ENCODE results near the gene PSME2. TPM values are rescaled to one million over a fixed set of nuclear protein-coding genes. Genes with fewer than 3 reads are reported as not detected.

Gene PSME2
- total and polyA plus RNA-seq, 2 of the 13 experiments (the other 11 are each of a cell fraction or from before 2014, with no cell fraction given): 332 to 716 TPM

GRCh38 chr14:24093901-24094840 is 52.2 kb downstream of the PSME2 start, which contains the start of gene PCK2 (continued):
- TF ChIP-seq ZBTB43 (CRISPR knock-in tag; conservative IDR thresholded peaks at IDR 0.05): peak; percentile 94
- peak; percentile 75 for TF ChIP-seq PPARG (CRISPR knock-in tag; conservative IDR thresholded peaks at IDR 0.05)
- TF ChIP-seq ZMAT5 (CRISPR knock-in tag; IDR thresholded peaks at IDR 0.05; ENCODE audit: borderline replicate concordance, low read depth): no peak
- TF ChIP-seq ZSCAN9 (CRISPR knock-in tag; IDR thresholded peaks at IDR 0.05; ENCODE audit: borderline replicate concordance): peak; percentile 97
- TF ChIP-seq ETS1 (CRISPR knock-in tag; IDR thresholded peaks at IDR 0.05): peak; percentile 99
- peak; percentile 97 for TF ChIP-seq KLF12 (CRISPR knock-in tag; IDR thresholded peaks at IDR 0.05; ENCODE audit: borderline replicate concordance)
- peak; percentile 82 for TF ChIP-seq TEAD3 (CRISPR knock-in tag; optimal IDR thresholded peaks at IDR 0.05; ENCODE audit: borderline replicate concordance)
- TF ChIP-seq MED13 (CRISPR knock-in tag; IDR thresholded peaks at IDR 0.05): peak; percentile 97
- peak; percentile 81; the same call in 1 of the 2 replicates for TF ChIP-seq E2F2 (CRISPR knock-in tag; IDR thresholded peaks at IDR 0.05; ENCODE audit: borderline replicate concordance)
- TF ChIP-seq SMARCC2 (IDR thresholded peaks at IDR 0.05): no peak
- peak; percentile 86 for TF ChIP-seq ZNF317 (CRISPR knock-in tag; IDR thresholded peaks at IDR 0.05)
- TF ChIP-seq ZNF282 (IDR thresholded peaks at IDR 0.05; ENCODE audit: partially characterized antibody): peak; percentile 10
- peak; percentile 80 for TF ChIP-seq ETV6 (CRISPR knock-in tag; conservative IDR thresholded peaks at IDR 0.05)
- TF ChIP-seq TCF12 (IDR thresholded peaks at IDR 0.05): no peak
- peak; percentile 56; the same call in 1 of the 2 replicates for TF ChIP-seq TCF12 (CRISPR knock-in tag; IDR thresholded peaks at IDR 0.05)
- TF ChIP-seq ERF (CRISPR knock-in tag; IDR thresholded peaks at IDR 0.05): peak; percentile 98
- TF ChIP-seq ZNF251 (CRISPR knock-in tag; IDR thresholded peaks at IDR 0.05): no peak
- TF ChIP-seq THAP7 (CRISPR knock-in tag; IDR thresholded peaks at IDR 0.05): peak; percentile 88
- peak; percentile 97 for TF ChIP-seq MAF1 (CRISPR knock-in tag; IDR thresholded peaks at IDR 0.05; ENCODE audit: borderline replicate concordance)
- peak; percentile 98 for TF ChIP-seq ZNF576 (CRISPR knock-in tag; IDR thresholded peaks at IDR 0.05)
- peak; percentile 89 for TF ChIP-seq RARA (CRISPR knock-in tag; IDR thresholded peaks at IDR 0.05)
- peak; percentile 86; the same call in 1 of the 2 replicates for TF ChIP-seq ZNF547 (CRISPR knock-in tag; IDR thresholded peaks at IDR 0.05)
- TF ChIP-seq MAX (IDR thresholded peaks at IDR 0.05): no peak
- peak; percentile 99 for TF ChIP-seq ZNF724P (CRISPR knock-in tag; IDR thresholded peaks at IDR 0.05; ENCODE audit: borderline replicate concordance)
- no peak for TF ChIP-seq ARNT (IDR thresholded peaks at IDR 0.05)
- TF ChIP-seq BRCA1 (CRISPR knock-in tag; IDR thresholded peaks at IDR 0.05): peak; percentile 97
